K562 (cell line): ENCODE data around the gene ECSIT. TPM values are rescaled to one million over a fixed set of nuclear protein-coding genes. Genes with fewer than 3 reads are reported as not detected.

Experiments
- ATAC-seq: fragments of 200-7000 bp; cut with Tn5 transposase; 3 replicates; pipeline ENCODE4 v1.9.1; 2020; ENCODE audit warnings: moderate library complexity
- BruUV-seq: library from RNA; stranded (reverse); fragments of 400-500 nt; replicated peaks from 2 replicates; lab custom pipeline; 2021; lab: Mats Ljungman, UMichigan
- CTCF ChIA-PET: fragments of 300-600 bp; formaldehyde crosslinking; extraction: SDS; loops from one replicate; lab custom pipeline; 2021; ENCODE audit warnings: low intra/inter-chr PET ratio; lab: Yijun Ruan, JAX
- POLR2A ChIA-PET: fragments of 300-600, 350-650 bp; sonication (Branson Sonifier 250); formaldehyde crosslinking; extraction: SDS; loops from one replicate; lab custom pipeline; 2021; ENCODE audit warnings: antibody characterized with exemption, inconsistent platforms; lab: Yijun Ruan, JAX
- DNase-seq, 4 experiments: peaks; one replicate each; pipeline versions ENCODE4 v3.0.0 to v3.0.0-alpha.2; 2011 to 2018; ENCODE audit warnings: low spot score in 3 of 4, mixed read lengths in 3 of 4; ENCODE audit errors: extremely low read depth in 1 of 4
- FAIRE-seq: peaks from 2 replicates; lab custom pipeline; 2011; peaks lifted over from hg19 to GRCh38; lab: Jason Lieb, UNC
- H2AFZ ChIP-seq: 2 replicates; pipeline ENCODE4 v1.6.0; 2011; ENCODE audit warnings: low read depth, low read length, control low read depth, inconsistent platforms
- H3K27ac ChIP-seq: fragments of 200-600 bp; 3 replicates; pipeline ENCODE4 v1.8.0; 2011; ENCODE audit warnings: low read depth, mild to moderate bottlenecking, control low read depth, inconsistent platforms, low read length, moderate library complexity, mixed read lengths; ENCODE audit errors: extremely low read depth
- H3K27me3 ChIP-seq, 2 experiments: fragments of 300-600 bp in 1 of 2; 2 replicates in 1 of 2; 3 replicates in 1 of 2; pipeline versions ENCODE4 v1.6.0 to v1.8.0; 2011; ENCODE audit warnings: inconsistent platforms in 2 of 2, low read length in 2 of 2, mild to moderate bottlenecking in 1 of 2, mixed read lengths in 1 of 2, moderate library complexity in 1 of 2; ENCODE audit not compliant: control insufficient read depth in 2 of 2, insufficient read depth in 2 of 2
- H3K36me3 ChIP-seq: fragments of 300-600 bp; 3 replicates; pipeline ENCODE4 v1.8.0; 2011; ENCODE audit warnings: mild to moderate bottlenecking, low read length, inconsistent platforms; ENCODE audit not compliant: control insufficient read depth, insufficient read depth
- H3K4me1 ChIP-seq, 2 experiments: fragments of 200-600 bp in 1 of 2; replicated peaks in 1 of 2; 2 replicates in 1 of 2; 3 replicates in 1 of 2; pipeline versions ENCODE4 v1.5.1 to v1.8.0; 2011; ENCODE audit warnings: inconsistent platforms in 2 of 2, low read length in 2 of 2, mild to moderate bottlenecking in 1 of 2, mixed read lengths in 1 of 2, moderate library complexity in 1 of 2; ENCODE audit not compliant: control insufficient read depth in 2 of 2, insufficient read depth in 2 of 2
- H3K4me2 ChIP-seq: 2 replicates; pipeline ENCODE4 v1.6.1; 2011; ENCODE audit warnings: low read length, control low read depth, inconsistent platforms, mixed read lengths; ENCODE audit not compliant: insufficient read depth
- H3K4me3 ChIP-seq: fragments of 200-600 bp; sonication (generic), shearing (Covaris generic); 2 replicates; pipeline ENCODE4 v1.5.1; 2016; ENCODE audit warnings: control low read depth, inconsistent platforms
- H3K79me2 ChIP-seq: fragments of 200-600 bp; 3 replicates; pipeline ENCODE4 v1.8.0; 2011; ENCODE audit warnings: low read length, inconsistent platforms; ENCODE audit not compliant: control insufficient read depth, insufficient read depth
- H3K9ac ChIP-seq, 2 experiments: 2 replicates each; pipeline versions ENCODE4 v1.6.0 to v1.6.1; 2011; ENCODE audit warnings: low read depth in 2 of 2, low read length in 2 of 2, control low read depth in 1 of 2, inconsistent platforms in 1 of 2, mild to moderate bottlenecking in 1 of 2, mixed read lengths in 1 of 2; ENCODE audit not compliant: insufficient read depth in 1 of 2
- H3K9me1 ChIP-seq: one replicate; pipeline ENCODE4 v1.6.0; 2011; ENCODE audit warnings: inconsistent platforms, mild to moderate bottlenecking, low read length, moderate library complexity; ENCODE audit not compliant: control insufficient read depth, insufficient read depth
- H3K9me3 ChIP-seq: replicated peaks from 2 replicates; pipeline ENCODE4 v1.5.1; 2011; ENCODE audit warnings: low read depth, low read length, inconsistent platforms; ENCODE audit not compliant: control insufficient read depth, insufficient read depth
- H4K20me1 ChIP-seq: replicated peaks from 2 replicates; pipeline ENCODE4 v1.6.1; 2011; ENCODE audit warnings: low read length, inconsistent platforms, mixed read lengths; ENCODE audit not compliant: control insufficient read depth, insufficient read depth
- CHD1 ChIP-seq: fragments of 200-600 bp; sonication (generic); IDR thresholded peaks from one replicate; pipeline ENCODE4 v1.6.1; 2012; ENCODE audit warnings: mild to moderate bottlenecking, moderate library complexity, low read length, inconsistent platforms
- HSF4 ChIP-seq: fragments of 250-450 bp; sonication (Bioruptor Pico); IDR thresholded peaks from 2 replicates; pipeline ENCODE4 v2.1.2; 2022; ENCODE audit warnings: mild to moderate bottlenecking, moderate library complexity, borderline replicate concordance
- IRF1 ChIP-seq: sonication (generic); formaldehyde crosslinking; IDR thresholded peaks from 2 replicates; pipeline ENCODE4 v1.8.0; 2022; ENCODE audit warnings: missing genetic modification reagents, mild to moderate bottlenecking, borderline replicate concordance
- MCM2 ChIP-seq: fragments of 450-650 bp; IDR thresholded peaks from 2 replicates; pipeline ENCODE4 v1.6.1; 2017; ENCODE audit warnings: low read depth, mild to moderate bottlenecking
- NCOA1 ChIP-seq: fragments of 450-650 bp; IDR thresholded peaks from 2 replicates; pipeline ENCODE4 v1.6.1; 2016; ENCODE audit warnings: low read depth
- RBM25 ChIP-seq: fragments of 200-400 bp; formaldehyde crosslinking; IDR thresholded peaks from 2 replicates; pipeline ENCODE4 v1.6.1; 2018; ENCODE audit warnings: low read length, low read depth, moderate library complexity; ENCODE audit not compliant: severe bottlenecking
- SMARCC2 ChIP-seq: fragments of 450-650 bp; IDR thresholded peaks from 2 replicates; pipeline ENCODE4 v1.6.1; 2017; ENCODE audit warnings: antibody characterized with exemption, moderate library complexity, mild to moderate bottlenecking, low read depth
- SP1 ChIP-seq: sonication (generic); formaldehyde crosslinking; IDR thresholded peaks from 2 replicates; pipeline ENCODE4 v1.8.1; 2022; ENCODE audit warnings: mild to moderate bottlenecking, missing genetic modification reagents
- ZNF354B ChIP-seq: fragments of 250-450 bp; sonication (Bioruptor Pico); IDR thresholded peaks from 2 replicates; pipeline ENCODE4 v1.4.0; 2020
- ZNF699 ChIP-seq: fragments of 250-450 bp; sonication (Bioruptor Pico); IDR thresholded peaks from 2 replicates; pipeline ENCODE4 v1.8.0; 2021; ENCODE audit warnings: mild to moderate bottlenecking, moderate library complexity; ENCODE audit not compliant: insufficient replicate concordance
- whole genome bisulfite sequencing: fragments of 100-300 bp; shearing (Covaris generic); methylation state at CpG from one replicate; pipeline ENCODE4 v1.1.6; 2016; ENCODE audit warnings: low coverage, mixed read lengths; ENCODE audit not compliant: insufficient coverage; ENCODE audit errors: missing lambda C conversion rate; 5-methylcytosine and 5-hydroxymethylcytosine counted together
- in situ Hi-C: fragments of 300-500 bp; cut with MboI; formaldehyde crosslinking; loops from 4 replicates; pipeline ENCODE4 v1.15.0; 2018; ENCODE audit warnings: inconsistent platforms, mixed read lengths
- intact Hi-C: fragments of 100-400 bp; cut with micrococcal nuclease; formaldehyde crosslinking; loops from 2 replicates; pipeline ENCODE4 v1.14.2; 2022
- polyA plus RNA-seq, 8 experiments: library from polyadenylated mRNA; depleted of rRNA in 4 of 8; stranded (reverse) in 5 of 8; unstranded in 3 of 8; fragments of >200 nt; fragmentation: Nextera tagmentation in 2 of 8; fragmentation: Illumina TruSeq in 1 of 8; extraction: Ambion mirVana in 2 of 8; extraction: Trizol in 1 of 8; gene quantifications; 2 replicates each; pipeline versions ENCODE4 v1.2.1 to v1.2.3, GENCODE V29; 2011 to 2014; ENCODE audit warnings: inconsistent platforms in 1 of 8, missing spikeins in 1 of 8
- total RNA-seq, 7 experiments: library from RNA; depleted of rRNA in 6 of 7; stranded (reverse); fragments of >200 nt in 6 of 7; fragmentation: Illumina TruSeq in 2 of 7; extraction: Trizol in 2 of 7; gene quantifications; 2 replicates each; pipeline versions ENCODE4 v1.2.1 to v1.2.3, GENCODE V29; 2011 to 2021; ENCODE audit warnings: low replicate concordance in 1 of 7
- TF ChIP-seq, protein P1 (sequence below): fragments of 450-650 bp; IDR thresholded peaks from 2 replicates; pipeline ENCODE4 v1.7.0; 2016; ENCODE audit warnings: borderline replicate concordance
- TF ChIP-seq, protein P2 (sequence below): fragments of 450-650 bp; IDR thresholded peaks from one replicate; pipeline ENCODE4 v1.6.1; 2018; ENCODE audit warnings: mild to moderate bottlenecking, moderate library complexity; ENCODE audit not compliant: partially characterized antibody
- TF ChIP-seq, protein P3 (sequence below), 2 experiments: fragments of 450-650 bp; IDR thresholded peaks; 2 replicates each; pipeline ENCODE4 v1.6.1; 2018; ENCODE audit warnings: mild to moderate bottlenecking in 2 of 2, low read depth in 1 of 2; ENCODE audit not compliant: partially characterized antibody in 2 of 2
- TF ChIP-seq, protein P4 (sequence below): fragments of 250-450 bp; sonication (Bioruptor Pico); IDR thresholded peaks from 2 replicates; pipeline ENCODE4 v1.8.0; 2021; ENCODE audit warnings: borderline replicate concordance, mild to moderate bottlenecking, moderate library complexity; ENCODE audit not compliant: poor library complexity, severe bottlenecking

The ECSIT gene
- total and polyA plus RNA-seq, 9 of the 15 experiments (the other 6 are each of a cell fraction or from before 2014, with no cell fraction given): 1.1 to 82.5 (median 43.9) TPM

DNA sequence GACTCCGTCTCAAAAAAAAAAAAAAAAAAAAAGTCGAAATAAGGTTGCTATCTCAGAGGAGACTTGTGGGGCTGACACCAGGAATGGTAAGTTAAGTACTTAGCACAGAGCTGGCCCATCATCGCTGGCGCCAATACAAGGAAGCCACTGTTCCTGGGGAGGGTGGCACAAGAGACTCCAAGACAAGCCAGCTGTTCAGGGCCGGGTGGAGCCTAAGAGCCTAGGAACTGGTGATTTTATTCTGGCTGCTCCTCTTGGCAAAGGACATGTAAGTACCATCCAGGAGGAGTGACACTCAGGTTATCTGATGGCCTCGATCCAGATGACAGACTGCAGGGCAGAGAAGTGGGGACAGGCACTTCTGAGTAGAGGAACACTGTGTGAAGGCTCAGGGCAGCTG is 26.3 kb upstream of the ECSIT start:
- no peak overlapping the region for H3K27ac ChIP-seq
- peaks cover 50% of the 10 kb centered on the region for H3K79me2 ChIP-seq
- no peak for ATAC-seq
- peaks cover 10 to 41% of the 10 kb centered on the region in 2 experiments; a peak in 4 of 5 replicates for H3K4me1 ChIP-seq
- peaks cover 13% of the 10 kb centered on the region; the same call in 1 of the 2 replicates for H4K20me1 ChIP-seq
- no TSS peak for BruUV-seq
- H3K9me3 ChIP-seq: no peaks in the 10 kb centered on the region
- CTCF ChIA-PET: no interaction called here
- H3K36me3 ChIP-seq: peaks cover 50% of the 10 kb centered on the region; the same call in 2 of the 3 replicates
- FAIRE-seq: no peak
- peak overlapping the region in 1 of 2 experiments; percentile 55; a peak in 1 of 4 replicates for H3K9ac ChIP-seq
- 82% methylated on average over 5 of the region's 6 CpGs for WGBS
- no peaks in the 10 kb centered on the region for H3K27me3 ChIP-seq
- H3K9me1 ChIP-seq: peaks cover 7% of the 10 kb centered on the region
- intact Hi-C loops: no loop called here
- in situ Hi-C loops: no loop called here
- H3K4me3 ChIP-seq: no peak overlapping the region
- no peak overlapping the region for H2AFZ ChIP-seq
- H3K4me2 ChIP-seq: no peak overlapping the region
- no peak for DNase-seq
- POLR2A ChIA-PET: no interaction called here
- TF ChIP-seq ZNF354B (CRISPR knock-in tag) (no peak), RBM25 (no peak), HSF4 (CRISPR knock-in tag) (no peak), CHD1 (no peak), MCM2 (no peak), SMARCC2 (no peak), IRF1 (CRISPR knock-in tag) (no peak), NCOA1 (no peak), SP1 (CRISPR knock-in tag) (no peak), ZNF699 (CRISPR knock-in tag) (no peak)
- TF ChIP-seq, protein P1, sequence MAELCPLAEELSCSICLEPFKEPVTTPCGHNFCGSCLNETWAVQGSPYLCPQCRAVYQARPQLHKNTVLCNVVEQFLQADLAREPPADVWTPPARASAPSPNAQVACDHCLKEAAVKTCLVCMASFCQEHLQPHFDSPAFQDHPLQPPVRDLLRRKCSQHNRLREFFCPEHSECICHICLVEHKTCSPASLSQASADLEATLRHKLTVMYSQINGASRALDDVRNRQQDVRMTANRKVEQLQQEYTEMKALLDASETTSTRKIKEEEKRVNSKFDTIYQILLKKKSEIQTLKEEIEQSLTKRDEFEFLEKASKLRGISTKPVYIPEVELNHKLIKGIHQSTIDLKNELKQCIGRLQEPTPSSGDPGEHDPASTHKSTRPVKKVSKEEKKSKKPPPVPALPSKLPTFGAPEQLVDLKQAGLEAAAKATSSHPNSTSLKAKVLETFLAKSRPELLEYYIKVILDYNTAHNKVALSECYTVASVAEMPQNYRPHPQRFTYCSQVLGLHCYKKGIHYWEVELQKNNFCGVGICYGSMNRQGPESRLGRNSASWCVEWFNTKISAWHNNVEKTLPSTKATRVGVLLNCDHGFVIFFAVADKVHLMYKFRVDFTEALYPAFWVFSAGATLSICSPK: no peak
- TF ChIP-seq, protein P2, sequence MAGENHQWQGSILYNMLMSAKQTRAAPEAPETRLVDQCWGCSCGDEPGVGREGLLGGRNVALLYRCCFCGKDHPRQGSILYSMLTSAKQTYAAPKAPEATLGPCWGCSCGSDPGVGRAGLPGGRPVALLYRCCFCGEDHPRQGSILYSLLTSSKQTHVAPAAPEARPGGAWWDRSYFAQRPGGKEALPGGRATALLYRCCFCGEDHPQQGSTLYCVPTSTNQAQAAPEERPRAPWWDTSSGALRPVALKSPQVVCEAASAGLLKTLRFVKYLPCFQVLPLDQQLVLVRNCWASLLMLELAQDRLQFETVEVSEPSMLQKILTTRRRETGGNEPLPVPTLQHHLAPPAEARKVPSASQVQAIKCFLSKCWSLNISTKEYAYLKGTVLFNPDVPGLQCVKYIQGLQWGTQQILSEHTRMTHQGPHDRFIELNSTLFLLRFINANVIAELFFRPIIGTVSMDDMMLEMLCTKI: no peak
- TF ChIP-seq, protein P3, sequence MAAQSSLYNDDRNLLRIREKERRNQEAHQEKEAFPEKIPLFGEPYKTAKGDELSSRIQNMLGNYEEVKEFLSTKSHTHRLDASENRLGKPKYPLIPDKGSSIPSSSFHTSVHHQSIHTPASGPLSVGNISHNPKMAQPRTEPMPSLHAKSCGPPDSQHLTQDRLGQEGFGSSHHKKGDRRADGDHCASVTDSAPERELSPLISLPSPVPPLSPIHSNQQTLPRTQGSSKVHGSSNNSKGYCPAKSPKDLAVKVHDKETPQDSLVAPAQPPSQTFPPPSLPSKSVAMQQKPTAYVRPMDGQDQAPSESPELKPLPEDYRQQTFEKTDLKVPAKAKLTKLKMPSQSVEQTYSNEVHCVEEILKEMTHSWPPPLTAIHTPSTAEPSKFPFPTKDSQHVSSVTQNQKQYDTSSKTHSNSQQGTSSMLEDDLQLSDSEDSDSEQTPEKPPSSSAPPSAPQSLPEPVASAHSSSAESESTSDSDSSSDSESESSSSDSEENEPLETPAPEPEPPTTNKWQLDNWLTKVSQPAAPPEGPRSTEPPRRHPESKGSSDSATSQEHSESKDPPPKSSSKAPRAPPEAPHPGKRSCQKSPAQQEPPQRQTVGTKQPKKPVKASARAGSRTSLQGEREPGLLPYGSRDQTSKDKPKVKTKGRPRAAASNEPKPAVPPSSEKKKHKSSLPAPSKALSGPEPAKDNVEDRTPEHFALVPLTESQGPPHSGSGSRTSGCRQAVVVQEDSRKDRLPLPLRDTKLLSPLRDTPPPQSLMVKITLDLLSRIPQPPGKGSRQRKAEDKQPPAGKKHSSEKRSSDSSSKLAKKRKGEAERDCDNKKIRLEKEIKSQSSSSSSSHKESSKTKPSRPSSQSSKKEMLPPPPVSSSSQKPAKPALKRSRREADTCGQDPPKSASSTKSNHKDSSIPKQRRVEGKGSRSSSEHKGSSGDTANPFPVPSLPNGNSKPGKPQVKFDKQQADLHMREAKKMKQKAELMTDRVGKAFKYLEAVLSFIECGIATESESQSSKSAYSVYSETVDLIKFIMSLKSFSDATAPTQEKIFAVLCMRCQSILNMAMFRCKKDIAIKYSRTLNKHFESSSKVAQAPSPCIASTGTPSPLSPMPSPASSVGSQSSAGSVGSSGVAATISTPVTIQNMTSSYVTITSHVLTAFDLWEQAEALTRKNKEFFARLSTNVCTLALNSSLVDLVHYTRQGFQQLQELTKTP (IDR thresholded peaks at IDR 0.05; ENCODE audit: low read depth in 1 of 2, partially characterized antibody in 2 of 2): no peak
- TF ChIP-seq, protein P4, sequence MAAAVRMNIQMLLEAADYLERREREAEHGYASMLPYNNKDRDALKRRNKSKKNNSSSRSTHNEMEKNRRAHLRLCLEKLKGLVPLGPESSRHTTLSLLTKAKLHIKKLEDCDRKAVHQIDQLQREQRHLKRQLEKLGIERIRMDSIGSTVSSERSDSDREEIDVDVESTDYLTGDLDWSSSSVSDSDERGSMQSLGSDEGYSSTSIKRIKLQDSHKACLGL: no peak
